Uterus (tissue), 4 donors: ENCODE data around the gene MAPKBP1. TPM values are rescaled to one million over a fixed set of nuclear protein-coding genes. Genes with fewer than 3 reads are reported as not detected.

ENCODE experiments used
- DNase-seq, 2 donors: peaks; one replicate each; pipeline ENCODE4 v3.0.0-alpha.2; 2019 to 2020
- H3K27ac ChIP-seq, 2 donors: fragments of 200-600 bp; sonication (generic); 1 replicate in 1 of 2; 2 replicates in 1 of 2; pipeline ENCODE4 v1.5.1; 2016 to 2018
- H3K27me3 ChIP-seq, 2 donors: fragments of 200-600 bp; sonication (generic); one replicate each; pipeline ENCODE4 v1.5.1; 2018 to 2019; ENCODE audit warnings: control low read depth in 1 of 2
- H3K36me3 ChIP-seq, 2 donors: fragments of 200-600 bp; sonication (generic); one replicate each; pipeline ENCODE4 v1.5.1; 2019; ENCODE audit warnings: control low read depth in 1 of 2
- H3K4me1 ChIP-seq, 2 donors: fragments of 200-600 bp; sonication (generic); one replicate each; pipeline ENCODE4 v1.5.1; 2018 to 2019; ENCODE audit warnings: control low read depth in 1 of 2
- H3K4me3 ChIP-seq, 2 donors: fragments of 200-600 bp; sonication (generic); 1 replicate in 1 of 2; 2 replicates in 1 of 2; pipeline ENCODE4 v1.5.1; 2018 to 2019; ENCODE audit warnings: mild to moderate bottlenecking in 1 of 2
- H3K9me3 ChIP-seq, 2 donors: fragments of 200-600 bp; sonication (generic); one replicate each; pipeline ENCODE4 v1.5.1; 2019; ENCODE audit warnings: control low read depth in 1 of 2
- CTCF ChIP-seq, 4 experiments: fragments of 200-600 bp in 2 of 4; fragments of 450-650 bp in 2 of 4; sonication (generic) in 2 of 4; IDR thresholded peaks; one replicate each; pipeline ENCODE4 v1.5.1; 2016 to 2019; ENCODE audit warnings: antibody characterized with exemption in 4 of 4, mild to moderate bottlenecking in 2 of 4, moderate library complexity in 1 of 4
- POLR2A ChIP-seq, 2 donors: fragments of 450-650 bp; IDR thresholded peaks; one replicate each; pipeline ENCODE4 v1.6.1; 2016; ENCODE audit warnings: antibody characterized with exemption in 2 of 2, mild to moderate bottlenecking in 1 of 2, moderate library complexity in 1 of 2
- intact Hi-C: fragments of 100-400 bp; cut with DNase I; formaldehyde crosslinking; loops from one replicate; pipeline ENCODE4 v1.15.1; 2023; ENCODE audit warnings: low total_unique reads
- total RNA-seq, 4 donors: library from RNA; depleted of rRNA in 3 of 4; stranded (reverse); fragments of >200 nt in 3 of 4; gene quantifications; one replicate each; pipeline versions ENCODE4 v1.1.0 to v1.2.4, GENCODE V29; 2014 to 2023
- donor health status: DM: yes; HTN: yes; CAD: no.

The MAPKBP1 gene
- total RNA-seq, 4 donors from 2014 or later, result 5.9 to 56.2 (median 23.5) TPM

GRCh38 chr15:41825572-41826535 is 51.6 kb downstream of the MAPKBP1 start:
- intact Hi-C loops, result no loop called here
- Histone ChIP-seq H3K36me3 (no peaks in the 10 kb centered on the region), H3K9me3 (no peaks in the 10 kb centered on the region), H3K4me1 (peaks cover 0 to 16% of the 10 kb centered on the region in 2 donors), H3K27me3 (no peaks in the 10 kb centered on the region), H3K4me3 (no peak overlapping the region), H3K27ac (no peak overlapping the region)
- no peak for TF ChIP-seq POLR2A (IDR thresholded peaks at IDR 0.05)
- TF ChIP-seq CTCF (IDR thresholded peaks at IDR 0.05), result no peak
- DNase-seq, result no peak

GRCh38 chr15:41827290-41827879 is 53.1 kb downstream of the MAPKBP1 start:
- H3K27me3 ChIP-seq, result no peaks in the 10 kb centered on the region
- peak overlapping the region; percentile 53 to 82 for H3K27ac ChIP-seq
- no peaks in the 10 kb centered on the region for H3K36me3 ChIP-seq
- intact Hi-C loops, result no loop called here
- no peak for DNase-seq
- peak overlapping the region; percentile 72 to 85 for H3K4me3 ChIP-seq
- TF ChIP-seq CTCF (IDR thresholded peaks at IDR 0.05), result no peak
- TF ChIP-seq POLR2A (IDR thresholded peaks at IDR 0.05), result no peak
- H3K9me3 ChIP-seq, result no peaks in the 10 kb centered on the region
- H3K4me1 ChIP-seq, result peaks cover 0 to 16% of the 10 kb centered on the region in 2 donors

- H3K27ac ChIP-seq, result peak within 1 kb of the TSS; percentile 82 to 85
- no peaks in the 10 kb centered on the region for H3K36me3 ChIP-seq
- H3K27me3 ChIP-seq, result no peaks in the 10 kb centered on the region
- H3K4me1 ChIP-seq, result peaks cover 0 to 16% of the 10 kb centered on the region in 2 donors
- peak; percentile 72 to 86 for TF ChIP-seq POLR2A (IDR thresholded peaks at IDR 0.05)
- no peak for TF ChIP-seq CTCF (IDR thresholded peaks at IDR 0.05)
- H3K9me3 ChIP-seq, result no peaks in the 10 kb centered on the region
- H3K4me3 ChIP-seq, result peak within 1 kb of the TSS; percentile 72 to 85
- intact Hi-C loops, result no loop called here
- DNase-seq, result peak; percentile 93 to 94
These were observed 53.9 kb downstream of the MAPKBP1 start, which contains the start of gene JMJD7 for GRCh38 chr15:41827880-41828806. JMJD7 (plus strand) TSS chr15:41828092; CDS start chr15:41828125, 33 bp downstream.

GRCh38 chr15:41828807-41829141 is 54.5 kb downstream of the MAPKBP1 start:
- DNase-seq, result no peak
- H3K4me1 ChIP-seq, result peaks cover 0 to 16% of the 10 kb centered on the region in 2 donors
- peak overlapping the region; percentile 82 to 85 for H3K27ac ChIP-seq
- H3K9me3 ChIP-seq, result no peaks in the 10 kb centered on the region
- no peaks in the 10 kb centered on the region for H3K36me3 ChIP-seq
- no peak for TF ChIP-seq CTCF (IDR thresholded peaks at IDR 0.05)
- no peak for TF ChIP-seq POLR2A (IDR thresholded peaks at IDR 0.05)
- H3K4me3 ChIP-seq, result peak overlapping the region; percentile 72 to 85
- H3K27me3 ChIP-seq, result no peaks in the 10 kb centered on the region
- intact Hi-C loops, result no loop called here
